Measurements from ENCODE around the gene LUZP4. TPM values are rescaled to one million over a fixed set of nuclear protein-coding genes. Genes with fewer than 3 reads are reported as not detected.

LUZP4 gene
- total and polyA plus RNA-seq, 2 of the 8 experiments (the other 6 are each of a cell fraction or from before 2014, with no cell fraction given), result 0.17 TPM; not detected in 1

- Histone ChIP-seq H2BK15ac (ENCODE audit: low read length) (no peak overlapping the region), H4K20me1 (replicated peaks in 1 of 2; ENCODE audit: control insufficient read depth in 1 of 2, insufficient read depth in 2 of 2, low read length in 2 of 2) (no peaks in the 10 kb centered on the region), H2AFZ (ENCODE audit: low read length) (no peak overlapping the region), H3K56ac (replicated peaks; ENCODE audit: insufficient read length, low read depth, low read length) (no peak overlapping the region), H3K36me3 (ENCODE audit: control insufficient read depth in 2 of 4, insufficient read depth in 4 of 4, low read length in 3 of 4) (no peaks in the 10 kb centered on the region), H3K23ac (ENCODE audit: insufficient read length) (no peak overlapping the region), H3K27ac (ENCODE audit: low read depth, low read length) (no peak overlapping the region), H2BK20ac (ENCODE audit: low read length) (no peak overlapping the region), H3K18ac (ENCODE audit: extremely low read depth, low read length) (no peak overlapping the region), H3K4me2 (ENCODE audit: insufficient read depth in 1 of 2, low read depth in 2 of 2, low read length in 2 of 2) (no peak overlapping the region), H2AK5ac (ENCODE audit: low read depth, low read length) (no peak overlapping the region), H3K9ac (replicated peaks in 1 of 4; ENCODE audit: extremely low read depth in 1 of 4, low read depth in 3 of 4, low read length in 3 of 4) (no peak overlapping the region), H3K9me3 (ENCODE audit: insufficient read depth in 2 of 2, low read depth in 1 of 2, low read length in 1 of 2) (no peaks in the 10 kb centered on the region), H3K27me3 (replicated peaks in 1 of 4; ENCODE audit: control insufficient read depth in 3 of 4, extremely low read depth in 1 of 4, insufficient read depth in 3 of 4, low read length in 3 of 4) (no peaks in the 10 kb centered on the region), H3K4me1 (replicated peaks in 1 of 4; ENCODE audit: control insufficient read depth in 3 of 4, insufficient read depth in 4 of 4, low read length in 3 of 4) (no peaks in the 10 kb centered on the region), H3K4me3 (ENCODE audit: extremely low read depth in 1 of 4, insufficient read depth in 2 of 4, low read depth in 3 of 4, low read length in 4 of 4) (no peak overlapping the region), H2BK5ac (ENCODE audit: low read depth, low read length) (no peak overlapping the region), H3K79me2 (ENCODE audit: control insufficient read depth in 1 of 2, insufficient read depth in 2 of 2, low read length in 2 of 2) (no peaks in the 10 kb centered on the region), H2BK120ac (replicated peaks; ENCODE audit: low read depth, low read length) (no peak overlapping the region), H4K8ac (ENCODE audit: extremely low read depth, insufficient read depth, low read length) (no peak overlapping the region), H4K5ac (ENCODE audit: insufficient read length, low read depth, low read length) (no peak overlapping the region), H3K79me1 (ENCODE audit: low read depth, low read length) (no peaks in the 10 kb centered on the region), H4K91ac (replicated peaks; ENCODE audit: insufficient read length, low read length) (no peak overlapping the region), H3K4ac (replicated peaks; ENCODE audit: insufficient read length, low read depth, low read length) (no peak overlapping the region), H3K23me2 (ENCODE audit: low read depth, low read length) (no peaks in the 10 kb centered on the region), H2BK12ac (ENCODE audit: low read depth, low read length) (no peak overlapping the region), H3K14ac (ENCODE audit: insufficient read length) (no peak overlapping the region)
- WGBS, 2 experiments (ENCODE audit: extremely low coverage in 1 of 2, insufficient coverage in 1 of 2, insufficient read length in 1 of 2, insufficient replicate concordance in 2 of 2, low coverage in 1 of 2, low lambda C conversion rate in 2 of 2, missing lambda C conversion rate in 1 of 2), result 93% methylated on average over 2 of the region's 2 CpGs; no CpG with 5 or more reads in 1 of the 2 experiments
- TF ChIP-seq USF2 (IDR thresholded peaks at IDR 0.05; ENCODE audit: low read length) (no peak), POLR2A (IDR thresholded peaks at IDR 0.05; ENCODE audit: control extremely low read depth in 1 of 2, low read depth in 2 of 2, low read length in 2 of 2) (no peak), E2F6 (IDR thresholded peaks at IDR 0.05) (no peak), TAF1 (IDR thresholded peaks at IDR 0.05; ENCODE audit: low read depth, low read length) (no peak), MAFK (IDR thresholded peaks at IDR 0.05; ENCODE audit: low read depth, low read length) (no peak), GTF2F1 (IDR thresholded peaks at IDR 0.05; ENCODE audit: borderline replicate concordance, low read depth, low read length) (no peak), CHD2 (IDR thresholded peaks at IDR 0.05; ENCODE audit: low read length) (no peak), SUZ12 (IDR thresholded peaks at IDR 0.05; ENCODE audit: low read length) (no peak), JUN (IDR thresholded peaks at IDR 0.05; ENCODE audit: low read depth, low read length) (no peak), CREB1 (IDR thresholded peaks at IDR 0.05) (no peak)
- CTCF ChIA-PET (ENCODE audit: partially characterized antibody), result no interaction called here
- FAIRE-seq, result no peak
- no peak for DNase-seq (ENCODE audit: low read depth in 1 of 2, low spot score in 2 of 2)
- POLR2A ChIA-PET (ENCODE audit: partially characterized antibody), result no interaction called here
Observed at GRCh38 chrX:115255003-115255402, 34.5 kb upstream of the LUZP4 start.
